OCI-LY1 (cell line): ENCODE results near the gene L1CAM.

Experiments
- EZH2 ChIP-seq: fragments of 200-600 bp; sonication (generic), shearing (Covaris generic); IDR thresholded peaks from 2 replicates; pipeline ENCODE4 v1.8.0; 2017; ENCODE audit warnings: borderline replicate concordance, mixed run types, mild to moderate bottlenecking, antibody characterized with exemption, low read length, moderate library complexity, mixed read lengths
- TF ChIP-seq, protein P1 (sequence below): fragments of 200-600 bp; sonication (generic), shearing (Covaris generic); IDR thresholded peaks from 2 replicates; pipeline ENCODE4 v1.5.1; 2017; ENCODE audit warnings: mild to moderate bottlenecking, antibody characterized with exemption, low read length, moderate library complexity, mixed read lengths

DNA sequence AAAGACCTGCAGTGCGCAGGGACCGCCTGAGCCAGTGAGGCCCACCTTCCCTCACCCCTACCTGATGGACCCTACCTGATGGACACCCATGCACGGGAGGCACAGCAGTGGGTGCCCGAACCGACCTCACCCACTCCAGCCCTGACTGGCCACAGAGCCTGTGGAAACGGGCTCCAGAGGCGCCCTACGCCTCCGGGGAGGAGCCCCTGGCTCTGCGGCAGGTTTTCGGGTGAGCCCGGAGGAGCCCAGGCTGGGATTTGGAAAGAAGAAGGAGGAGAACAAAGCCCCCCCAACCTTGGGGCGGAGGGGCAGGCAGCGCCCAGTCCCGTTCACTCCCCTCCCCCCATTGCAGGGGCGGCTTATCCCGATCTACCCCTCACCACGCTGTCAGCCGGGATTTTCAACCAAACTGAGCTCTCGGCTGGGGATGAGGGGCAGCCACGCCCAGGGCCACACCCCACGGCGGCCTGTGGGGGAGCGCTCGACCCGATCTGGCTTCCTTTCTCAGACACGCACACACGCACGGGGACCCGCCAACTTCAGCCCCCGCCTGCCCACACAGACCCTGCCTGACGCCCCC, 675 bp downstream of the L1CAM start:
- TF ChIP-seq, protein P1, sequence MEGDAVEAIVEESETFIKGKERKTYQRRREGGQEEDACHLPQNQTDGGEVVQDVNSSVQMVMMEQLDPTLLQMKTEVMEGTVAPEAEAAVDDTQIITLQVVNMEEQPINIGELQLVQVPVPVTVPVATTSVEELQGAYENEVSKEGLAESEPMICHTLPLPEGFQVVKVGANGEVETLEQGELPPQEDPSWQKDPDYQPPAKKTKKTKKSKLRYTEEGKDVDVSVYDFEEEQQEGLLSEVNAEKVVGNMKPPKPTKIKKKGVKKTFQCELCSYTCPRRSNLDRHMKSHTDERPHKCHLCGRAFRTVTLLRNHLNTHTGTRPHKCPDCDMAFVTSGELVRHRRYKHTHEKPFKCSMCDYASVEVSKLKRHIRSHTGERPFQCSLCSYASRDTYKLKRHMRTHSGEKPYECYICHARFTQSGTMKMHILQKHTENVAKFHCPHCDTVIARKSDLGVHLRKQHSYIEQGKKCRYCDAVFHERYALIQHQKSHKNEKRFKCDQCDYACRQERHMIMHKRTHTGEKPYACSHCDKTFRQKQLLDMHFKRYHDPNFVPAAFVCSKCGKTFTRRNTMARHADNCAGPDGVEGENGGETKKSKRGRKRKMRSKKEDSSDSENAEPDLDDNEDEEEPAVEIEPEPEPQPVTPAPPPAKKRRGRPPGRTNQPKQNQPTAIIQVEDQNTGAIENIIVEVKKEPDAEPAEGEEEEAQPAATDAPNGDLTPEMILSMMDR: no peak
- TF ChIP-seq EZH2: no peak
